OCI-LY3 (cell line): ENCODE measurements around the gene INO80B.
"Not testable (repeated sequence)": the region's sequence is repeated elsewhere in the genome, so short reads cannot be mapped to it uniquely, and the experiment has no call there.

Source experiments
- H2AFZ ChIP-seq: fragments of 200-600, 300-600 bp; shearing (Covaris generic); 2 replicates; pipeline ENCODE4 v1.6.0; 2014; ENCODE audit warnings: antibody characterized with exemption, low read depth, low read length
- H3K27ac ChIP-seq: fragments of 200-600, 300-600 bp; sonication (generic); 2 replicates; pipeline ENCODE4 v1.5.1; 2014; ENCODE audit warnings: mild to moderate bottlenecking, low read length, moderate library complexity, mixed read lengths
- H3K27me3 ChIP-seq: fragments of 200-600, 300-600 bp; sonication (generic); 2 replicates; pipeline ENCODE4 v1.6.1; 2014; ENCODE audit warnings: low read depth, low read length, mixed read lengths
- H3K36me3 ChIP-seq: fragments of 200-600, 300-600 bp; sonication (generic); replicated peaks from 2 replicates; pipeline ENCODE3; 2014; ENCODE audit warnings: low read depth, low read length, mixed read lengths
- H3K4me1 ChIP-seq: fragments of 300-600, 200-600 bp; sonication (generic); 2 replicates; pipeline ENCODE4 v1.6.1; 2014; ENCODE audit warnings: low read length, mixed read lengths
- H3K4me2 ChIP-seq: fragments of 200-600, 300-600 bp; sonication (generic); 2 replicates; pipeline ENCODE4 v1.6.1; 2014; ENCODE audit warnings: low read length, mixed read lengths
- H3K4me3 ChIP-seq: fragments of 300-600, 200-600 bp; sonication (generic); 2 replicates; pipeline ENCODE4 v1.5.1; 2014; ENCODE audit warnings: antibody characterized with exemption, mild to moderate bottlenecking, low read length, moderate library complexity
- H3K79me2 ChIP-seq: fragments of 300-600, 200-600 bp; shearing (Covaris generic); 2 replicates; pipeline ENCODE4 v1.6.1; 2014; ENCODE audit warnings: mild to moderate bottlenecking, low read length, mixed read lengths
- H3K9ac ChIP-seq: fragments of 300-600, 200-600 bp; shearing (Covaris generic); 2 replicates; pipeline ENCODE4 v1.6.0; 2014; ENCODE audit warnings: mild to moderate bottlenecking, low read length, moderate library complexity
- H3K9me3 ChIP-seq: fragments of 200-600, 300-600 bp; shearing (Covaris generic); 2 replicates; pipeline ENCODE4 v1.6.1; 2014; ENCODE audit warnings: low read length, mixed read lengths; ENCODE audit not compliant: insufficient read depth
- H4K20me1 ChIP-seq: fragments of 200-600, 300-600 bp; sonication (generic); 2 replicates; pipeline ENCODE4 v1.6.1; 2016; ENCODE audit warnings: low read length, mixed read lengths; ENCODE audit not compliant: insufficient read depth
- EZH2phosphoT487 ChIP-seq: fragments of 200-600 bp; shearing (Covaris generic); IDR thresholded peaks from 2 replicates; pipeline ENCODE4 v1.6.1; 2018; ENCODE audit warnings: antibody characterized with exemption, mixed run types, low read depth
- TF ChIP-seq, protein P1 (sequence below): fragments of 200-600, 300-600 bp; sonication (generic); IDR thresholded peaks from 2 replicates; pipeline ENCODE4 v1.5.1; 2014; ENCODE audit warnings: antibody characterized with exemption, low read length, low read depth

The INO80B gene

DNA sequence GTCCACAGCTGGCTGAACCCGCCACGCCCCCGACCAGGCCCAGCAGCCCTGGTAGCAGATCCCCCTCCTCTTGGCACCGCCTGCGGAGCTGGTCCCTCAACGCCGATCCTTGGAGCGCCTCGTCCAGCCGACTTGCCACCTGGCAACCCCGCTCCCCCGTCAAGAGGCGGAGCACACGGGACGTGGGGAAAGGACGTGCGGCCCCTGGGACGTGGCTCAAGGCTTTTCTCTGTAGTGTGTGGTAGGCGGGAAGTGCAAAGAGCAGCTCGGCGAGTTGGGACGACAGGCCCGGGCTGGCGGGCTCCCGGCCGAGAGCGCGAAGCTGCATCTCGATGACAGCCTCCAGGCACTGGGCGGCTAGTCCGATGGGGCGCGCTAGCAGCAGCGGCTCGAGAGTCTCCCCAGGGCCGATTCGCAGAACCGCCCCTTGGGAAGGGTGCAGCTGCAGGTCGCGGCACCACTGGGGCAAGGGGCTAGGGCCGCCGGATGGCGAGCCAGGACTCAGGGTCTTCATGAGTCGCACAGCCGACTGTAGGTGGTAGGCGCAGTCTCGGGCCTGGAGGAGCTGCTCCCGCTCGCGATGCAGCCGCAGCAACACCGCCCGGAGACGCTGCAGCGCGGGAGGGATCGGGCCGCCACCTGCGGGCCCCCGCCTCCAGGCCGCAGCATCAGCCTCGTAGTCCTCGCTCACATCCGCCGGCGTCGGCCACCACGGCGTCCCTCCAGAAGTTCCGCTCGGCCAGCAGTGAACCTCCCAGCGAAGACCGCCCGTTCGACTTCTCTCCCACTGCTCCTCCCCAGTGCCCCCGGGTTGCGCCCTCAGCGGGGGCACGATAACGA is 27.3 kb downstream of the INO80B start:
- Histone ChIP-seq H3K79me2 (peaks cover 22% of the 10 kb centered on the region), H3K4me1 (peaks cover 8% of the 10 kb centered on the region), H3K9ac (peak overlapping the region; percentile 80), H3K9me3 (no peaks in the 10 kb centered on the region), H4K20me1 (no peaks in the 10 kb centered on the region), H2AFZ (peak overlapping the region; percentile 80), H3K27me3 (no peaks in the 10 kb centered on the region), H3K27ac (peak overlapping the region; percentile 79), H3K4me2 (peak overlapping the region; percentile 92), H3K4me3 (peak overlapping the region; percentile 99), H3K36me3 (peaks cover 7% of the 10 kb centered on the region)
- no peak for TF ChIP-seq EZH2phosphoT487
- TF ChIP-seq, protein P1, sequence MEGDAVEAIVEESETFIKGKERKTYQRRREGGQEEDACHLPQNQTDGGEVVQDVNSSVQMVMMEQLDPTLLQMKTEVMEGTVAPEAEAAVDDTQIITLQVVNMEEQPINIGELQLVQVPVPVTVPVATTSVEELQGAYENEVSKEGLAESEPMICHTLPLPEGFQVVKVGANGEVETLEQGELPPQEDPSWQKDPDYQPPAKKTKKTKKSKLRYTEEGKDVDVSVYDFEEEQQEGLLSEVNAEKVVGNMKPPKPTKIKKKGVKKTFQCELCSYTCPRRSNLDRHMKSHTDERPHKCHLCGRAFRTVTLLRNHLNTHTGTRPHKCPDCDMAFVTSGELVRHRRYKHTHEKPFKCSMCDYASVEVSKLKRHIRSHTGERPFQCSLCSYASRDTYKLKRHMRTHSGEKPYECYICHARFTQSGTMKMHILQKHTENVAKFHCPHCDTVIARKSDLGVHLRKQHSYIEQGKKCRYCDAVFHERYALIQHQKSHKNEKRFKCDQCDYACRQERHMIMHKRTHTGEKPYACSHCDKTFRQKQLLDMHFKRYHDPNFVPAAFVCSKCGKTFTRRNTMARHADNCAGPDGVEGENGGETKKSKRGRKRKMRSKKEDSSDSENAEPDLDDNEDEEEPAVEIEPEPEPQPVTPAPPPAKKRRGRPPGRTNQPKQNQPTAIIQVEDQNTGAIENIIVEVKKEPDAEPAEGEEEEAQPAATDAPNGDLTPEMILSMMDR = no peak

- peaks cover 22% of the 10 kb centered on the region for H3K79me2 ChIP-seq
- peak within 1 kb of the TSS; percentile 79 for H3K27ac ChIP-seq
- H3K4me2 ChIP-seq = peak within 1 kb of the TSS; percentile 98
- H3K9me3 ChIP-seq = no peaks in the 10 kb centered on the region
- H3K9ac ChIP-seq = peak within 1 kb of the TSS; percentile 80
- peak within 1 kb of the TSS; percentile 87 for H2AFZ ChIP-seq
- H3K27me3 ChIP-seq = no peaks in the 10 kb centered on the region
- H3K36me3 ChIP-seq = peaks cover 3% of the 10 kb centered on the region
- no peak for TF ChIP-seq EZH2phosphoT487
- TF ChIP-seq, protein P1 = peak; percentile 93
- H4K20me1 ChIP-seq = no peaks in the 10 kb centered on the region
- peak within 1 kb of the TSS; percentile 99 for H3K4me3 ChIP-seq
- peaks cover 8% of the 10 kb centered on the region for H3K4me1 ChIP-seq
Observed at GRCh38 chr2:74482801-74483674, 28.2 kb downstream of the INO80B start, which contains the start of the genes CCDC142 and TTC31. CCDC142 (minus strand) TSS chr2:74482998; CDS start chr2:74482837, 161 bp downstream. TTC31 (plus strand) TSS chr2:74483081; CDS start chr2:74483096, 15 bp downstream.

GRCh38 chr2:74483675-74484164 is 28.8 kb downstream of the INO80B start:
- H3K4me1 ChIP-seq, H3K36me3 ChIP-seq, H3K27me3 ChIP-seq, H4K20me1 ChIP-seq, H3K9me3 ChIP-seq: not testable (repeated sequence)
- Histone ChIP-seq H3K9ac (peak overlapping the region; percentile 80), H3K79me2 (peaks cover 22% of the 10 kb centered on the region), H2AFZ (0 out of 2 replicates have a peak overlapping the region, but pooled peaks have one; percentile 79), H3K4me2 (peak overlapping the region; percentile 98), H3K4me3 (peak overlapping the region; percentile 99), H3K27ac (peak overlapping the region; percentile 79)

DNA sequence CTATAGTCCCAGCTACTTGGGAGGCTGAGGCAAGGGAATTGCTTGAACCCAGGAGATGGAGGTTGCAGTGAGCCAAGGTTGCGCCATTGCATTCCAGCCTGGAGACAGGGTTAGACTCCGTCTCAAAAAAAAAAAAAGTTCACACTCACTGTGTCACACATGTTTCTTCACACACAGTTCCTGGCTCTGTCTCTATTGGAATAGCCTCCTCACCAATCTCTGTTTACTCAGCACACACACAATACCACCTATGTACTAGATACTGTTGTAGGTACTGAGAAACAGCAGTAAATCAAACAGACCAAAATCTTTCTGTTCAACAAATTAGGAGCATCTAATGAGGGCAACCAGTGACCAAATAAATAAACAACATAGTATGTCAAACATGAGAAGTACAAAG is 31.3 kb downstream of the INO80B start:
- H3K9ac ChIP-seq = no peak overlapping the region
- H3K36me3 ChIP-seq = peaks cover 7% of the 10 kb centered on the region

More for the DNA sequence above, 31.3 kb downstream of the INO80B start:
- Histone ChIP-seq H3K4me1 (peaks cover 8% of the 10 kb centered on the region), H3K9me3 (no peaks in the 10 kb centered on the region), H3K27ac (no peak overlapping the region), H4K20me1 (no peaks in the 10 kb centered on the region), H3K4me3 (no peak overlapping the region), H3K79me2 (peaks cover 22% of the 10 kb centered on the region), H2AFZ (no peak overlapping the region), H3K4me2 (no peak overlapping the region), H3K27me3 (no peaks in the 10 kb centered on the region)
- TF ChIP-seq EZH2phosphoT487 = no peak
- TF ChIP-seq, protein P1 = no peak
